Progenitor cell of endocrine pancreas (in vitro differentiated cells): ENCODE data around the gene USP3. TPM values are rescaled to one million over a fixed set of nuclear protein-coding genes. Genes with fewer than 3 reads are reported as not detected.

Experiments
- DNase-seq: peaks from one replicate; pipeline ENCODE4 v3.0.0; 2021; ENCODE audit warnings: low spot score; ENCODE audit not compliant: unreplicated experiment
- H3K27ac Mint-ChIP-seq: 2 replicates; pipeline ENCODE4 v1.8.0; 2021; ENCODE audit warnings: mild to moderate bottlenecking, moderate library complexity, mixed read lengths
- H3K27me3 Mint-ChIP-seq: 2 replicates; pipeline ENCODE4 v1.8.0; 2021; ENCODE audit warnings: mixed read lengths
- H3K36me3 Mint-ChIP-seq: 2 replicates; pipeline ENCODE4 v1.8.0; 2022; ENCODE audit warnings: mixed read lengths; ENCODE audit not compliant: insufficient read depth
- H3K4me1 Mint-ChIP-seq: 2 replicates; pipeline ENCODE4 v1.8.0; 2021; ENCODE audit warnings: low read depth, mixed read lengths
- H3K4me3 Mint-ChIP-seq: 2 replicates; pipeline ENCODE4 v1.8.0; 2021; ENCODE audit warnings: low read depth, mild to moderate bottlenecking, moderate library complexity, mixed read lengths
- H3K9me3 Mint-ChIP-seq: 2 replicates; pipeline ENCODE4 v1.8.0; 2021; ENCODE audit warnings: low read depth, mixed read lengths
- total RNA-seq: library from RNA; stranded (reverse); gene quantifications from 2 replicates; pipeline ENCODE4 v1.2.1, GENCODE V29; 2021
- TF ChIP-seq, protein P1 (sequence below): fragments of 200-600 bp; sonication (generic); IDR thresholded peaks from one replicate; pipeline ENCODE4 v1.5.0; 2021; ENCODE audit warnings: antibody characterized with exemption, mild to moderate bottlenecking; ENCODE audit not compliant: unreplicated experiment

Gene USP3
- total RNA-seq, 1 donor from 2014 or later: 77.0 TPM

DNA sequence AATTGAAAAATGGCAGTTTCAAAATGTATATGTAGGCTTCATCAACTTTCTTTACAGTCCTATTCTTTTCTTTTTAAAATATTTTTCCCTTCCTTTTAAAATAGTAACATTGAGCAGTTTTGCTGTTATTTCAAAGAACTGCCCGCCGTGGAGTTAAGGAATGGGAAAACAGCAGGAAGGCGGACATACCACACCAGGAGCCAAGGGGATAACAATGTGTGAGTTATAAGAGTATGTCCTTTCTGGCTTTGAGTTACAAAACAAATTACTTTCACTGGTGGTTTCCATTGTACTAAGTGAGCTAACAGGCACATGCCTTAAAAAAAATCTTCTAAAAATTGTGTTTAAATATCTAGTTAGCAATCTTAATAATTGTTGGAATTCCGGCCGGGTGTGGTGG, 55.4 kb downstream of the USP3 start:
- H3K36me3 Mint-ChIP-seq: peaks cover 22% of the 10 kb centered on the region
- DNase-seq: no peak
- TF ChIP-seq, protein P1, sequence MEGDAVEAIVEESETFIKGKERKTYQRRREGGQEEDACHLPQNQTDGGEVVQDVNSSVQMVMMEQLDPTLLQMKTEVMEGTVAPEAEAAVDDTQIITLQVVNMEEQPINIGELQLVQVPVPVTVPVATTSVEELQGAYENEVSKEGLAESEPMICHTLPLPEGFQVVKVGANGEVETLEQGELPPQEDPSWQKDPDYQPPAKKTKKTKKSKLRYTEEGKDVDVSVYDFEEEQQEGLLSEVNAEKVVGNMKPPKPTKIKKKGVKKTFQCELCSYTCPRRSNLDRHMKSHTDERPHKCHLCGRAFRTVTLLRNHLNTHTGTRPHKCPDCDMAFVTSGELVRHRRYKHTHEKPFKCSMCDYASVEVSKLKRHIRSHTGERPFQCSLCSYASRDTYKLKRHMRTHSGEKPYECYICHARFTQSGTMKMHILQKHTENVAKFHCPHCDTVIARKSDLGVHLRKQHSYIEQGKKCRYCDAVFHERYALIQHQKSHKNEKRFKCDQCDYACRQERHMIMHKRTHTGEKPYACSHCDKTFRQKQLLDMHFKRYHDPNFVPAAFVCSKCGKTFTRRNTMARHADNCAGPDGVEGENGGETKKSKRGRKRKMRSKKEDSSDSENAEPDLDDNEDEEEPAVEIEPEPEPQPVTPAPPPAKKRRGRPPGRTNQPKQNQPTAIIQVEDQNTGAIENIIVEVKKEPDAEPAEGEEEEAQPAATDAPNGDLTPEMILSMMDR: no peak
- H3K9me3 Mint-ChIP-seq: no peaks in the 10 kb centered on the region
- H3K4me1 Mint-ChIP-seq: peaks cover 2% of the 10 kb centered on the region
- H3K27ac Mint-ChIP-seq: no peak overlapping the region
- H3K27me3 Mint-ChIP-seq: no peaks in the 10 kb centered on the region
- H3K4me3 Mint-ChIP-seq: no peak overlapping the region

GRCh38 chr15:63560741-63561448, 56.5 kb downstream of the USP3 start:
- H3K27ac Mint-ChIP-seq: no peak overlapping the region
- TF ChIP-seq, protein P1: no peak

DNA sequence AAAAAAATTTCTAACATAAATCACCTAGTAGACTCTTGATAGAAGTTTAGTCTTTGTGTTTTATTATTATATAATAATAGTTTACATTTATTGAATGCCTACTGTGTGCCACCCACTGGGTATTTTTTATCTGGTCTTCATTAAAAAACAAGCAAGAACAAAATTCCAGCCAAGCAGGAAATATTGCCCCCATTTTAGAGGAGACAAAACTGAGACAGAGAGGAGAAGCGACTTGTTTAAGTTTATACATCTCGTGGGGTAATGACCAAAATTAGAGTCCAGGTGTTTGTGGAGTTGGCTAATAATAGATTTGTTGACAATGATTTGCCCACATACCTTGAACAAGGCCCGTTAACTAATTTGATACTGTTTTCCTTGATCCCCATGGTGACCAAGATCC, 59.7 kb downstream of the USP3 start:
- Mint-ChIP-seq H3K27me3 (no peaks in the 10 kb centered on the region), H3K9me3 (no peaks in the 10 kb centered on the region), H3K4me1 (peaks cover 2% of the 10 kb centered on the region), H3K36me3 (peaks cover 22% of the 10 kb centered on the region), H3K27ac (no peak overlapping the region), H3K4me3 (no peak overlapping the region)
- DNase-seq: no peak
- TF ChIP-seq, protein P1: no peak

More at GRCh38 chr15:63560741-63561448, 56.5 kb downstream of the USP3 start:
- no peaks in the 10 kb centered on the region for H3K27me3 Mint-ChIP-seq
- peaks cover 27% of the 10 kb centered on the region for H3K36me3 Mint-ChIP-seq
- DNase-seq: no peak
- no peak overlapping the region for H3K4me3 Mint-ChIP-seq
- peaks cover 2% of the 10 kb centered on the region for H3K4me1 Mint-ChIP-seq
- no peaks in the 10 kb centered on the region for H3K9me3 Mint-ChIP-seq

- DNase-seq: no peak
- peak overlapping the region; percentile 60 for H3K27ac Mint-ChIP-seq
- no peaks in the 10 kb centered on the region for H3K9me3 Mint-ChIP-seq
- no peak overlapping the region for H3K4me3 Mint-ChIP-seq
- TF ChIP-seq, protein P1: no peak
- peaks cover 18% of the 10 kb centered on the region for H3K36me3 Mint-ChIP-seq
- no peaks in the 10 kb centered on the region for H3K27me3 Mint-ChIP-seq
- peaks cover 2% of the 10 kb centered on the region for H3K4me1 Mint-ChIP-seq
Observed at GRCh38 chr15:63565536-63566186, 61.3 kb downstream of the USP3 start.

DNA sequence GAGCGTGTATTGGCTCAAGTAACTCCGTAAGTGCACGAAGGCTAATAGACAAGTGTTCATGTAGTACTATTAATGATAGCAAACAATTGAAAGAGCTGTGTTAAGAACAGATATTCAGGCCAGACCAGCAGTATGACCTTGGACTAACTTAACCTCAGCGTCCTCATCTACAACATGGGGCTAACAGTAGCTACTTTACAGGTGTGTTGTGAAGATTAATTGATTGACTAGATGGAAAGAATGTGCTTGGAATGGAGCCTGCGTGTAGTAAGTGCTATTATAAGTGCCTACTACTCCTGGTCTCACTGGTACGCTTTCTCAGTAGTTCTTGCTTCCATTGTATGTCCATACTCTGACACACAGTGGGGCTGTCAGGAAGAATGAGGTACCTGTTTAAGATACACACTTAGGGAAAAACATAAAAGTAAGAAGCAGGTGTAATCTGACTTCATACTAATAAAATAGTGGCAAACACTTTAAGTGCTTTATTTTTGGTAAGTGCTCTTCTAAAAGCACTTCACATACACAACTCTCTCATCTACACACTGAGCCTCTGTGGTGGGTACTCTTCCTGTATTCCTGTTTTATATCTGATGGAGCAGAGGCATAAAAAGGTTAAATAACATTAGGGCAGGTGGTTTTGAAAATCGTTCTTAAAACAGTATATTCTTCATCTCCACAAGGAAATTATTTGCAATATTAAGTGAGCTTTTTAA, 68.5 kb downstream of the USP3 start:
- Mint-ChIP-seq H3K4me1 (no peaks in the 10 kb centered on the region), H3K27me3 (no peaks in the 10 kb centered on the region), H3K27ac (no peak overlapping the region), H3K4me3 (no peak overlapping the region), H3K36me3 (peaks cover 22% of the 10 kb centered on the region), H3K9me3 (no peaks in the 10 kb centered on the region)
- TF ChIP-seq, protein P1: no peak
- no peak for DNase-seq
